Right lobe of liver (tissue), 4 donors: ENCODE measurements around the gene QTRT2.

Source experiments
- POLR2A ChIP-seq: fragments of 450-650 bp; IDR thresholded peaks from one replicate; pipeline ENCODE4 v1.6.1; 2017; ENCODE audit warnings: antibody characterized with exemption, mild to moderate bottlenecking
- TF ChIP-seq, protein P1 (sequence below), 4 donors: fragments of 200-600 bp in 3 of 4; fragments of 450-650 bp in 1 of 4; IDR thresholded peaks; one replicate each; pipeline versions ENCODE4 v1.5.1 to v1.8.0; 2016 to 2022; ENCODE audit warnings: antibody characterized with exemption in 4 of 4, mild to moderate bottlenecking in 2 of 4
- donor health status: DM: no; HTN: no; CAD: no.
- donor health status: DM: no; HTN: no; CAD: no.
- donor health status: DM: no; HTN: yes; CAD: no.

DNA sequence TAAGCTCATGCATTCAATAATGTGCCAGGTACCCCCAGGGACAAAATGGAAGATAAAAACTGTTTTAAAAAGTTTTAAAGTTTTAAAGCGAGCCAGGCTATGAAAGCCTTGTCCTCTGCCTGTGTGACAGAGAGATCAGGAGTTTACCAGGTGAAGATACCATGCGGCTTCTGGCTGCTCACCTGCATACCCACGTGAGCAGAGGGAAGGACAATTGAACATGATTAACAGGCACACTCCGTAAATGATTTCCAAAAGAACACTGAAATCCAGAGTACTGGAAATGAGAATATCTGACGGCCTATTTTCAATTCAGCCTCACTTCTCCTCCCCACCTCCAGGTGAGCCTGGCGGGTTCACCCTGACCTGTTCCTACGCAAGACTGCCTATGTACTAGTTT lies 42.3 kb upstream of the QTRT2 start:
- TF ChIP-seq, protein P1, sequence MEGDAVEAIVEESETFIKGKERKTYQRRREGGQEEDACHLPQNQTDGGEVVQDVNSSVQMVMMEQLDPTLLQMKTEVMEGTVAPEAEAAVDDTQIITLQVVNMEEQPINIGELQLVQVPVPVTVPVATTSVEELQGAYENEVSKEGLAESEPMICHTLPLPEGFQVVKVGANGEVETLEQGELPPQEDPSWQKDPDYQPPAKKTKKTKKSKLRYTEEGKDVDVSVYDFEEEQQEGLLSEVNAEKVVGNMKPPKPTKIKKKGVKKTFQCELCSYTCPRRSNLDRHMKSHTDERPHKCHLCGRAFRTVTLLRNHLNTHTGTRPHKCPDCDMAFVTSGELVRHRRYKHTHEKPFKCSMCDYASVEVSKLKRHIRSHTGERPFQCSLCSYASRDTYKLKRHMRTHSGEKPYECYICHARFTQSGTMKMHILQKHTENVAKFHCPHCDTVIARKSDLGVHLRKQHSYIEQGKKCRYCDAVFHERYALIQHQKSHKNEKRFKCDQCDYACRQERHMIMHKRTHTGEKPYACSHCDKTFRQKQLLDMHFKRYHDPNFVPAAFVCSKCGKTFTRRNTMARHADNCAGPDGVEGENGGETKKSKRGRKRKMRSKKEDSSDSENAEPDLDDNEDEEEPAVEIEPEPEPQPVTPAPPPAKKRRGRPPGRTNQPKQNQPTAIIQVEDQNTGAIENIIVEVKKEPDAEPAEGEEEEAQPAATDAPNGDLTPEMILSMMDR (IDR thresholded peaks at IDR 0.05), result no peak
- TF ChIP-seq POLR2A, result no peak
